Kidney epithelial cell (primary cell): ENCODE measurements around the gene WHRN. TPM values are rescaled to one million over a fixed set of nuclear protein-coding genes. Genes with fewer than 3 reads are reported as not detected.

ENCODE experiments used
- DNase-seq: peaks from one replicate; pipeline ENCODE4 v3.0.0-alpha.2; 2010; ENCODE audit warnings: low read depth
- H3K27me3 ChIP-seq: 2 replicates; pipeline ENCODE4 v1.6.0; 2011; ENCODE audit warnings: low read length; ENCODE audit not compliant: control insufficient read depth, insufficient read depth
- H3K36me3 ChIP-seq: 2 replicates; pipeline ENCODE4 v1.5.1; 2011; ENCODE audit warnings: low read length; ENCODE audit not compliant: control insufficient read depth, insufficient read depth
- H3K4me3 ChIP-seq: 2 replicates; pipeline ENCODE4 v1.5.1; 2011; ENCODE audit warnings: low read depth, mild to moderate bottlenecking, control low read depth, low read length
- CTCF ChIP-seq: IDR thresholded peaks from 2 replicates; pipeline ENCODE4 v1.5.1; 2011; ENCODE audit warnings: mild to moderate bottlenecking, moderate library complexity, low read length, control low read depth, inconsistent platforms; ENCODE audit not compliant: insufficient read depth, poor library complexity, severe bottlenecking
- total RNA-seq: library from RNA; depleted of rRNA; stranded (reverse); fragments of >200 nt; gene quantifications from 2 replicates; pipeline ENCODE4 v1.2.3, GENCODE V29; 2015

The WHRN gene
- total RNA-seq, 1 donor from 2014 or later, result 9.2 TPM

DNA sequence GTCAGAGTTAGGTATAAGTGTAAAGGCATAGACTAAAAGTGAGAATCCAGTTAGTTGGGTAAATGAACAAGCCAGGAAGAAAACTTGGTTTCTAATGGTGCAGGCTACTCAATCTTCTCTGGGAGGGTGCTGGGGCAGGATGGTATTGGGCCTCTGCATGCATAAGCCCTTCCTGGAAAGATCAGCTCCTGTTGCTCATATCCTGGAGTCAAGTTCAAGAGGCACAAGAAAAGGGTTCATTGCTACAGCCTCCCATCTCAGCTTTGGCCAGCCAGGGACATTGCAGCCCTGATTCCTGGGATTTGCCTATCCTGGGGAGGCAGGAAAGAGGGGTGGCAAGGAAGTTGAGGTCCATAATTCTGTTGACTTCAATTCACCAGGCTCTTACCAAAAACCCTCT lies 41.6 kb upstream of the WHRN start:
- Histone ChIP-seq H3K4me3 (no peak overlapping the region), H3K36me3 (no peaks in the 10 kb centered on the region), H3K27me3 (no peaks in the 10 kb centered on the region)
- TF ChIP-seq CTCF, result no peak
- no peak for DNase-seq

DNA sequence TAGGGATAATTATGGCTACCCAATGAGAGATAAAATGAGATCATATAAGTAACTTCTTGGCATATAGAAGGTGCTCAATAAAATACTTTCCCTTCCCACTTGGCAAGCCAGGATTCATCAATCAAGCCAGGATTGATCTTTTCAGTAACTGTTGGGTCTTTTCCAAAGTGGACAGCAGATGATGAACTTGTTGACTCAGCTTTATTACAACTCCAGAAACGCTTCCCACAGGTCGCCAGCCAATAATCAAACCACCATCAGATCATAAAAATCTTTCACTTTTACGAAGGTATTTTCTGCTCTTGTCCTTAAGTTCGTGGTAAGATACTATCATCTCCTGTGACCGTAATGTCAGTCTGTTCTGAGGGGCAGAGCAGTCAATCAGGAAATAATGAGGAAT lies 39.8 kb upstream of the WHRN start:
- Histone ChIP-seq H3K27me3 (no peaks in the 10 kb centered on the region), H3K4me3 (no peak overlapping the region), H3K36me3 (no peaks in the 10 kb centered on the region)
- DNase-seq, result no peak
- no peak for TF ChIP-seq CTCF

DNA sequence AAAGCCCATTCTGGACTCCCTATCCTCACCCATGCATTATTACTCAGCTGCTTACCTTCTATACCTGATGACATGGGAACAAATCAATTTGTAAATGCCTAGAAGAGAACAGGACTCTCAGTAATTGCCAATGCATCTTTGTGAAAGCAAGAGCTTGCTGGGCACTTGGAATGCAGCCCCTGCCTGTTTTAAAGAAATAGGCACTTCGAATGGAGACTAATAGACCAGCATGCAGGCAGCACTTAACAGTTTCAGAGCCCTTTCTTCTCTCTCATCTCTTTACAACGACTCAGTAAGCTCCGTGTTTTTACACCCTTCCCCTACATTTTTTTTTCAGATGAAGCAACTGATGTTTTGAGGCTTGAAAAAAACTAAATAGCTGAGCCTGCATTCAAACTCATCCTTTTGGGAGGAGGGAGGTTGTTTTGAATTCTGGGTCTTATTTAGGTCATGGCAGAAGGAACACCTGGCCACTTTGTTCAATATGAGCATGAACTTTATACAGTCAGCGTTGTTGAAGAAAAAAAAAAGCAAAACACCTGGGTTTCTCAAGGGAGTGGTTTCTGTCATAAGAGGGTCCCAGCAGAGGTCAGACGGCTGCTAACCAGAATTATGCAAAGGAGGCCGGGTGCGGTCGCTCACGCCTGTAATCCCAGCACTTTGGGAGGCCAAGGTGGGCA lies 34.6 kb upstream of the WHRN start:
- no peak for TF ChIP-seq CTCF
- no peak for DNase-seq

DNA sequence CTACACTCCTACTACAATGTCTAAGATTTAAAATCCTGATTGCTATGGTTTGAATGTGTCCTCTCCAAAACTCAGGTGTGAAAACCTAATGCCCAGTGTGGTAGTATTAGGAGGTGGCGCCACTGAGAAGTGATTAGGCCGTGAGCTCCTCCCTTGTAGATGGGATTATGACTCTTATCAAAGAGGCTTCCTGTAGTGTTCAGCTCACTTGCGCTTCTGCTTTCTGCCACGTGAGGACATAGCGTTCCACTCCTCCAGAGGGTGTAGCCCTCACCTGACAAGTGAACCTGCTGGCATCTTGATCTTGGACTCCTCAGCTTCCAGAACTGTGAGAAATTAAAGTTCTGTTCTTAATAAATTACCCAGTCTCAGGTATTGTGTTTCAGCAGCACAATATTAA lies 33.0 kb upstream of the WHRN start:
- no peak for DNase-seq
- H3K27me3 ChIP-seq, result no peaks in the 10 kb centered on the region
- H3K36me3 ChIP-seq, result no peaks in the 10 kb centered on the region
- H3K4me3 ChIP-seq, result no peak overlapping the region
- TF ChIP-seq CTCF, result peak; percentile 37

More for the DNA sequence above, 34.6 kb upstream of the WHRN start:
- H3K27me3 ChIP-seq, result no peaks in the 10 kb centered on the region
- H3K36me3 ChIP-seq, result no peaks in the 10 kb centered on the region
- no peak overlapping the region for H3K4me3 ChIP-seq

GRCh38 chr9:114532561-114533237 lies 27.4 kb upstream of the WHRN start:
- no peak for DNase-seq
- no peaks in the 10 kb centered on the region for H3K36me3 ChIP-seq
- H3K27me3 ChIP-seq, result no peaks in the 10 kb centered on the region

More at GRCh38 chr9:114532561-114533237, 27.4 kb upstream of the WHRN start:
- no peak overlapping the region for H3K4me3 ChIP-seq
- no peak for TF ChIP-seq CTCF
